Upper lobe of right lung (tissue), 1 donor: ENCODE results near the gene KIAA2012. TPM values are rescaled to one million over a fixed set of nuclear protein-coding genes. Genes with fewer than 3 reads are reported as not detected.

Experiments
- ATAC-seq: fragments of 200-7000 bp; cut with Tn5 transposase; one replicate; pipeline ENCODE4 v1.9.1; 2020; ENCODE audit warnings: mild to moderate bottlenecking, moderate library complexity
- DNase-seq: peaks from one replicate; pipeline ENCODE4 v3.0.0-alpha.2; 2020
- H3K27ac ChIP-seq: fragments of 200-600 bp; one replicate; pipeline ENCODE4 v1.8.0; 2022
- H3K27me3 ChIP-seq: fragments of 200-600 bp; one replicate; pipeline ENCODE4 v1.8.0; 2022; ENCODE audit warnings: mild to moderate bottlenecking
- H3K36me3 ChIP-seq: fragments of 200-600 bp; one replicate; pipeline ENCODE4 v1.8.0; 2022
- H3K4me1 ChIP-seq: fragments of 200-600 bp; one replicate; pipeline ENCODE4 v1.8.0; 2022
- H3K4me3 ChIP-seq: fragments of 200-600 bp; one replicate; pipeline ENCODE4 v1.8.0; 2022; ENCODE audit warnings: mild to moderate bottlenecking
- H3K9me3 ChIP-seq: fragments of 200-600 bp; one replicate; pipeline ENCODE4 v1.8.0; 2022
- intact Hi-C: fragments of 100-400 bp; cut with DNase I; formaldehyde crosslinking; loops from one replicate; pipeline ENCODE4 v1.11.0; 2022
- total RNA-seq: library from RNA; stranded (reverse); fragmentation: NEBNext Ultra II Directional; extraction: Animal tissue kit (Norgen Biotek cat#: 25700); gene quantifications from one replicate; pipeline ENCODE4 v1.2.1, GENCODE V29; 2021
- TF ChIP-seq, protein P1 (sequence below): fragments of 200-600 bp; IDR thresholded peaks from one replicate; pipeline ENCODE4 v1.8.0; 2022; ENCODE audit warnings: antibody characterized with exemption
- donor health status: DM: no; HTN: yes; CAD: no; lungs with severe emphysema.

KIAA2012 gene
- total RNA-seq, 1 donor from 2014 or later = not detected

GRCh38 chr2:202141329-202141947, 68.4 kb downstream of the KIAA2012 start:
- intact Hi-C loops = no loop called here
- no peak overlapping the region for H3K4me3 ChIP-seq
- H3K27ac ChIP-seq = no peak overlapping the region
- TF ChIP-seq, protein P1, sequence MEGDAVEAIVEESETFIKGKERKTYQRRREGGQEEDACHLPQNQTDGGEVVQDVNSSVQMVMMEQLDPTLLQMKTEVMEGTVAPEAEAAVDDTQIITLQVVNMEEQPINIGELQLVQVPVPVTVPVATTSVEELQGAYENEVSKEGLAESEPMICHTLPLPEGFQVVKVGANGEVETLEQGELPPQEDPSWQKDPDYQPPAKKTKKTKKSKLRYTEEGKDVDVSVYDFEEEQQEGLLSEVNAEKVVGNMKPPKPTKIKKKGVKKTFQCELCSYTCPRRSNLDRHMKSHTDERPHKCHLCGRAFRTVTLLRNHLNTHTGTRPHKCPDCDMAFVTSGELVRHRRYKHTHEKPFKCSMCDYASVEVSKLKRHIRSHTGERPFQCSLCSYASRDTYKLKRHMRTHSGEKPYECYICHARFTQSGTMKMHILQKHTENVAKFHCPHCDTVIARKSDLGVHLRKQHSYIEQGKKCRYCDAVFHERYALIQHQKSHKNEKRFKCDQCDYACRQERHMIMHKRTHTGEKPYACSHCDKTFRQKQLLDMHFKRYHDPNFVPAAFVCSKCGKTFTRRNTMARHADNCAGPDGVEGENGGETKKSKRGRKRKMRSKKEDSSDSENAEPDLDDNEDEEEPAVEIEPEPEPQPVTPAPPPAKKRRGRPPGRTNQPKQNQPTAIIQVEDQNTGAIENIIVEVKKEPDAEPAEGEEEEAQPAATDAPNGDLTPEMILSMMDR = no peak
- DNase-seq (no peak), ATAC-seq (no peak)
- no peaks in the 10 kb centered on the region for H3K27me3 ChIP-seq
- H3K36me3 ChIP-seq = no peaks in the 10 kb centered on the region
- H3K4me1 ChIP-seq = no peaks in the 10 kb centered on the region
- no peaks in the 10 kb centered on the region for H3K9me3 ChIP-seq

- Histone ChIP-seq H3K4me3 (no peak overlapping the region), H3K27ac (no peak overlapping the region), H3K4me1 (no peaks in the 10 kb centered on the region), H3K36me3 (no peaks in the 10 kb centered on the region), H3K9me3 (no peaks in the 10 kb centered on the region), H3K27me3 (no peaks in the 10 kb centered on the region)
- no peak for ATAC-seq
- no peak for DNase-seq
- TF ChIP-seq, protein P1 = no peak
- intact Hi-C loops = no loop called here
Observed at GRCh38 chr2:202142540-202142939, 69.5 kb downstream of the KIAA2012 start.

DNA sequence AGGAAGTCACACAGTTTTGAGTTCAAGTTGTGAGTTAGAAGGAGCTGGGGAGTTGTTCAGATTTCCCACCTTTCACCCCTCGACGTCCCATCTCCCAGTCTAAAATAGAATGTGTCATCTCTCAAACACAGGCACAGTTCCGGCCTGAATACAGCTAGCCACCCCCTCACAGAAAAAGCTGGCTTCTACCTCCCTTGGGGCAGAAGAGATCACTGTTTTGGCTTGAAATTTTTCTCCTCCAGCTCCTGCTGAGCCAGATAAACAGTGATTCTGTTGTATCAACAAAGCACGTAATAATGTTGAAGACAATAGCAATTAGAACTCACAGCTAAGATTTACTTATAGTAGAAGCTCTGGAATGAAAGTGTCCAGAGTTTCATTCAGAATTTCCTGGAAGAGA, 74.7 kb downstream of the KIAA2012 start:
- ATAC-seq = no peak

DNA sequence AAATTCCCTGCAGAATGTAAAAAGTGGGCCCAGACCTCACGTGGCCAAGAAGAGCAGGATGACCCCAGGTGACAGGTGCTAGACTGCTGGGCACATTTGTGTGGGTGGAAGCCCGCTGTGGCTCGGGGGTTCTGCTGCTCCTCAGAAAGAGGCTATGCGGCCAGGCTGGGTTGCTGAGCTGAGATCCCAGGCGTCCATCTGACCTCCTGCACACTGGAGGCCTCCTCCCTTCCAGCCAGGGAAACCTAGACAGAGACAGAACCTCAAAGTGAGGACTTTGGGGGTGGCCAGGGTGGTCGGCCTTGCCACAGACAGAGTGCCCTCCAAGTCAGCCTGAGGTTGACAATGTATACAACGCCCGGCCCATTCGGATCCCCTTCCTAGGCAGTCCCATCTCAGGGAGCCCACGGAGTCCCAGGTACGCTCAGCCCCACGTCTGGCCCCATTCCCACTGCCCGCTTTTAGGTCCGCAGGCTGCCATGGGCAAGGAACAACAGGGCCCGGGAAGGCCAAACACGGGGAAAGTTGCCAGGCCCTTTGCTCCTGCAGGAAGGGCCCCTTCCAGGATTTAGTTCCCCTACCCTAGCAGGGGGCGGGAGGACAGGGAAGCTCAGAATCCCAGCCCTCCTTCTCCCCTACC, 75.6 kb downstream of the KIAA2012 start:
- Histone ChIP-seq H3K4me1 (no peaks in the 10 kb centered on the region), H3K4me3 (no peak overlapping the region), H3K9me3 (no peaks in the 10 kb centered on the region), H3K36me3 (no peaks in the 10 kb centered on the region), H3K27me3 (no peaks in the 10 kb centered on the region), H3K27ac (no peak overlapping the region)
- ATAC-seq (peak; percentile 34), DNase-seq (no peak)
- TF ChIP-seq, protein P1 = no peak
- intact Hi-C loops = no loop called here

More for the DNA sequence above, 74.7 kb downstream of the KIAA2012 start:
- Histone ChIP-seq H3K9me3 (no peaks in the 10 kb centered on the region), H3K36me3 (no peaks in the 10 kb centered on the region), H3K27ac (no peak overlapping the region), H3K4me1 (no peaks in the 10 kb centered on the region), H3K27me3 (no peaks in the 10 kb centered on the region), H3K4me3 (no peak overlapping the region)
- DNase-seq = no peak
- TF ChIP-seq, protein P1 = no peak
- intact Hi-C loops = no loop called here

GRCh38 chr2:202149155-202149762, 76.2 kb downstream of the KIAA2012 start:
- Histone ChIP-seq H3K4me3 (no peak overlapping the region), H3K9me3 (no peaks in the 10 kb centered on the region), H3K4me1 (no peaks in the 10 kb centered on the region), H3K27me3 (no peaks in the 10 kb centered on the region), H3K27ac (no peak overlapping the region), H3K36me3 (no peaks in the 10 kb centered on the region)
- DNase-seq (no peak), ATAC-seq (no peak)
- TF ChIP-seq, protein P1 = no peak
- intact Hi-C loops = no loop called here
